ENCODE measurements around the gene WDR53.
"Not testable (repeated sequence)": the region's sequence is repeated elsewhere in the genome, so short reads cannot be mapped to it uniquely, and the experiment has no call there.

DNA sequence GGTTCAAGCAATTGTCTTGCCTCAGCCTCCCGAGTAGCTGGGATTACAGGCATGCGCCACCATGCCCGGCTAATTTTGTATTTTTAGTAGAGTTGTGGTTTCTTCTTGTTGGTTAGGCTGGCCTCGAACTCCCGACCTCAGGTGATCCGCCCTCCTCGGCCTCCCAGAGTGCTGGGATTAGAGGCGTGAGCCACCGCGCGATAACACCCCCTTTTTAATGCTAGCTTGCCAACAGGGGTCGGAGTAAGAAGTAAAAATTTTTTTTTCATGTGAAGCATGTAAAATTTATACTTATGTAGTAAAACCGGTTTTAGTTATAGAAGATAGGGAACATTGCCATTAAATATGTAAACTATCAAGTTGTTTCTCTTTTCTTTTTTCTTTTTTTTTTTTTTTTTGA is 2.0 kb upstream of the WDR53 start:
- TF ChIP-seq, protein P1, sequence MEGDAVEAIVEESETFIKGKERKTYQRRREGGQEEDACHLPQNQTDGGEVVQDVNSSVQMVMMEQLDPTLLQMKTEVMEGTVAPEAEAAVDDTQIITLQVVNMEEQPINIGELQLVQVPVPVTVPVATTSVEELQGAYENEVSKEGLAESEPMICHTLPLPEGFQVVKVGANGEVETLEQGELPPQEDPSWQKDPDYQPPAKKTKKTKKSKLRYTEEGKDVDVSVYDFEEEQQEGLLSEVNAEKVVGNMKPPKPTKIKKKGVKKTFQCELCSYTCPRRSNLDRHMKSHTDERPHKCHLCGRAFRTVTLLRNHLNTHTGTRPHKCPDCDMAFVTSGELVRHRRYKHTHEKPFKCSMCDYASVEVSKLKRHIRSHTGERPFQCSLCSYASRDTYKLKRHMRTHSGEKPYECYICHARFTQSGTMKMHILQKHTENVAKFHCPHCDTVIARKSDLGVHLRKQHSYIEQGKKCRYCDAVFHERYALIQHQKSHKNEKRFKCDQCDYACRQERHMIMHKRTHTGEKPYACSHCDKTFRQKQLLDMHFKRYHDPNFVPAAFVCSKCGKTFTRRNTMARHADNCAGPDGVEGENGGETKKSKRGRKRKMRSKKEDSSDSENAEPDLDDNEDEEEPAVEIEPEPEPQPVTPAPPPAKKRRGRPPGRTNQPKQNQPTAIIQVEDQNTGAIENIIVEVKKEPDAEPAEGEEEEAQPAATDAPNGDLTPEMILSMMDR (IDR thresholded peaks at IDR 0.05; ENCODE audit: low read depth, low read length, poor library complexity, severe bottlenecking), result not testable (repeated sequence)
- TF ChIP-seq EZH2phosphoT487 (IDR thresholded peaks at IDR 0.05; ENCODE audit: borderline replicate concordance, low read length), result not testable (repeated sequence)
